ENCODE measurements around the gene TEX50.
"Not testable (repeated sequence)": the region's sequence is repeated elsewhere in the genome, so short reads cannot be mapped to it uniquely, and the experiment has no call there.

The TEX50 gene, protein sequence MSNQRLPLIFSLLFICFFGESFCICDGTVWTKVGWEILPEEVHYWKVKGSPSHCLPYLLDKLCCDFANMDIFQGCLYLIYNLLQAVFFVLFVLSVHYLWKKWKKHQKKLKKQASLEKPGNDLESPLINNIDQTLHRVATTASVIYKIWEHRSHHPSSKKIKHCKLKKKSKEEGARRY

DNA sequence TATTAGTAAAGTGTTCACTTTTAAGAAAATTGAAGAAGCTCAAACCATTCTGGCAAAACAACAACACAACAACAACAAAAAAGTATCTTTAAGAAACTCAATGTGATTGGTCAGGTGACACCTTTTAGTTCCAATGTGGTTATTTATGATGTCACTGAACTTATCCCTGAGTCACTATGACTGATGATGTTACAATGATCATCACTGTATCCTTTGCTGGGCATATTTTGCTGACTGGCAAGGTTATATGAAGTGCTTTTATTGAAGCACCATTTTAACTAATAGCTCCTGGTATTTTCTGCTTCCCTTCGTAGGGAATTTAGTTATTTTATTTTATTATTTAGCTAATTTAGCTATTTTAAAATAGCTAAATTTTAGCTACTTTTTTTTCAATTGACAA lies at the start of gene TEX50:
TSS of gene TEX50 (plus strand) at position 223 of the 400 bp plus-strand sequence. CDS start 184 bp downstream, outside the sequence.
- no peak for DNase-seq

DNA sequence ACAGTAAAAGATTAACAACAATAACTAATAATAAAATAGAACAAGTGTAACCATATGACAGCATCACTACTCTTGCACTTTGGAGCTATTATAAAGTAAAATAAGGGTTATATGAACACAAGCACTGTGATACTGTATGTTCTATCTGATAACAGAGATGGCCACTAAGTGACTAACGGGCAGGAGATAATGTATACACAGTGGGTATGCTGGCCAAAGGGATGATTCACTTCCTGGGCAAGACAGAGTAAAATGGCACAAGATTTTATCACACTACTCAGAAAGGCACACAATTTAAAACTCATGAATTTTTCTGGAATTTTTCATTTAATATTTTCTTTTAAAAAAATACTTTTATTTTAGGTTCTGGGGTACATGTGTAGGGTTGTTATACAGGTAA lies 44.6 kb upstream of the TEX50 start:
- DNase-seq: no peak

DNA sequence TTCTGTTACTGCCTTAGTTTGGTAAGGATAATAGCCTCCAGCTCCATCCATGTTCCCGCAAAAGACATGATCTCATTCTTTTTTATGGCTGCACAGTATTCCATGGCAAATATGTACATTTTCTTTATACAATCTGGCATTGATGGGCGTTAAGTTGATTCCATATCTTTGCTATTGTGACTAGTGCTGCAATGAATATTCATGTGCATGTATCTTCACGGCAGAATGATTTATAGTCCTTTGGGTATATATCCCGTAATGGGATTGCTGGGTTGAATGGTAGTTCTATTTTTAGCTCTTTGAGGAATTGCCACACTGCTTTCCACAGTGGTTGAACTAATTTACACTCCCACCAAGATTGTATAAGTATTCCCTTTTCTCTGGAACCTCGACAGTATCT lies 44.0 kb upstream of the TEX50 start:
- not testable (repeated sequence) for DNase-seq

DNA sequence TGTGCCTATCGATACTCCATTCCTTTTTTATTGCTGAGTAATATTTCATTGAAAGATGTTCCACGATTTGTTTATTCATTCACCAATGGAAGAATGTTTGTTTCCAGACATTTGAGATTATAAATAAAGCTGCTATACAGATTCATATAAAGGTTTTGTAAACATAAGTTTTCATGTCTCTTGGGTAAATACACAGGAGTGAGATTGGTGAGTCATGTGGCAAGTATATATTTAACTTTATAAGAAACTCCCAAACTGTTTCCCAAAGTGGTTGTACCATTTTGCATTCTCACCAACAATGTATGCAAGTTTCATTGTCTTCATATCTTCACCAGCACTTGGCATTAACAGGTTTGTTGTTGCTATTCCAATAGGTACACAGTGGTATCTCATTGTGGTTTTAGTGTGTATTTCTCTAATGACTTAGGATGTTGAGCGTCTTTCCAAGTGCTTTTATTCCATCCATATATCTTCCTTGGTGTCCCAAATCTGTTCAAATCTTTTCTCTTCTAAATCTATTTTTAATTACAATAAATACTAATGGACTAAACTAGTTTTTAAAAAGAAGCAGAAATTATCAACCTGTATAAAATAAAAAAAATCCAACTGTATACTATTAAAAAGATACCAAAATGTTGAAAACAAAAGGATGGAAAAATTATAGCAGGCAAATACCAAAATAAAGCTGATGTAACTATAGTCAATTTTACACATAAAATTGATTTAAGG lies 38.9 kb upstream of the TEX50 start:
- no peak for DNase-seq

DNA sequence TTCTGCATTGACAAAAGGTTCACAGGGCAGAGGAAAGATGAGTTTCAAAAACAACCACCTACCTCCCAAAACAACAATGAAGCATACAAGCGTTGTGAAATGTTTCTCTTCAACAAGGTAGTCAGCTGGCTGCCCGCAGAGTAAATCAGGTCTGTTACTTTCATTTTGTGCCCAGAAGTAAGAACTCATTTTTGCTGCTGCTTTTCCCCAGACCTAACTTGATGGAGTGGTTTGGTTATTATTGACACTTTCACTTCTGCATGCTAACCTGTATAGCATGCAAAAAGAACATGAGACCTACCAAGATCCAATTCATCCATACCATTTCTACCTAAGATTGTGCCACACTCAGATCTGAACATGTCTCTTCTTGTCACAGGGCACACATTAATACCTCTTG lies 33.5 kb upstream of the TEX50 start:
- no peak for DNase-seq

DNA sequence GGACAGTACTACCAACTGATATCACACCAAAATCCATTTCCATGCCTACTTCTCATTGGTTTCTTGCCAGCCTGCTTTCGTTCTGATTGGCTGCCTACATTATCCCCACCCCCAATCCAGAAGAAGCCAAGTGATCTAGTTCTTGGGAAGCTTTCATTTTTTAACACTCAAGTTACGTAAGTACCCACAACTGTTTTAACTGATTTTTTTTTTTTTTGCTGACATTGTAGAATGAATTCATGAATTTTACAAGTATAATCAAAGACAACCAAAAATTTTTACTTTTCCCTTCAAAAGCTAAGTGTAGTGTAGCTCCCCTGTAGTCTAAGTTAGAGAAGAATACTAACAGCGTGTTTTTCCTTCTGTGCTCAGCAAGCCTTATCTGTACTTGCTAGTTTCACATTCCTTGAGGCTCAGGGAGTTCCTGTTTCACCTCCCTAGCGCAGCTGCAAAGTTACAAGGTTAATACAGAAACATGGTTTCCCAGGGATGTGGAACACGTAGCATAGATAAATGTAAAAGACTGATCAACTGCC lies 32.0 kb upstream of the TEX50 start, which contains the start of gene SLC9C2:
TSS of gene SLC9C2 (minus strand) at position 17 of the 536 bp plus-strand sequence. CDS start 1,296 bp downstream, outside the sequence.
- DNase-seq: no peak

DNA sequence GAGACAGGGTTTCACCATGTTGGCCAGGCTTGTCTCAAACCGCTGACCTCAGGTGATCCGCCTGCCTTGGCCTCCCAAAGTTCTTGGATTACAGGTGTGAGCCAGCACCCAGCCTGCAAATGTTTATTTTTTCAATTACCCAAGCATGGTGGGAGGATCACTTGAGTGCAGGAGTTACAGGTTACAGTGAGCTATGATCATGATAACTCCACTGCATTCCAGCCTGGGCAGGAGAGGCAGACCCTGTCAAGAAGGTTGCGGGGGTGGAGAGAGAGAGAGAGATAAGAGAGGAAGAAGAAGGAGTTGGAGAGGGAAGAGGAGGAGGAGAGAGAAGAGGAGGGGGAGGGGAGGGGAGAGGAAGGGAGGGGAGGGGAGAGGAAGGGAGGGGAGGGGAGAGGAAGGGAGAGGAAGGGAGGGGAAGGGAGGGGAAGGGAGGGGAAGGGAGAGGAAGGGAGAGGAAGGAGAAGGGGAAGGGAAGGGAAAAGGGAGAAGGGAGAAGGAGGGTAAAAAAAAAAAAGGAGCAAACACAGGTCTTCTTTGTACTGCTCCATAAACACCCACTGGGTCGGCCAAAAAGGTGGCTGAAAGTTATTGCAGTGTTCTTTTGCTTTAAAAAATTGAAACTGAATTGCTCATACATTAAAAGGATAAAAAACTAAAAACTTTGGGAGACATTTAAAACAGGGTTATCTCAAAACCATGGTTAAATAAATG lies 26.5 kb upstream of the TEX50 start:
- DNase-seq: no peak

DNA sequence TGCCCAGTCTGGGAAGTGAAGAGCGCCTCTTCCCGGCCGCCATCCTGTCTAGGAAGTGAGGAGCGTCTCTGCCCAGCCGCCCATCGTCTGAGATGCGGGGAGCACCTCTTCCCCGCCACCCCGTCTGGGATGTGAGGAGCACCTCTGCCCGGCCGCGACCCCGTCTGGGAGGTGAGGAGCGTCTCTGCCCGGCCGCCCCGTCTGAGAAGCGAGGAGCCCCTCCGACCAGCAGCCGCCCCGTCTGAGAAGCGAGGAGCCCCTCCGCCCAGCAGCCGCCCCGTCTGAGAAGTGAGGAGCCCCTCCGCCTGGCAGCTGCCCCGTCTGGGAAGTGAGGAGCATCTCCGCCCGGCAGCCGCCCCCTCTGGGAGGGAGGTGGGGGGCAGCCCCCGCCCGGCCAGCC lies 22.1 kb upstream of the TEX50 start:
- DNase-seq: not testable (repeated sequence)

DNA sequence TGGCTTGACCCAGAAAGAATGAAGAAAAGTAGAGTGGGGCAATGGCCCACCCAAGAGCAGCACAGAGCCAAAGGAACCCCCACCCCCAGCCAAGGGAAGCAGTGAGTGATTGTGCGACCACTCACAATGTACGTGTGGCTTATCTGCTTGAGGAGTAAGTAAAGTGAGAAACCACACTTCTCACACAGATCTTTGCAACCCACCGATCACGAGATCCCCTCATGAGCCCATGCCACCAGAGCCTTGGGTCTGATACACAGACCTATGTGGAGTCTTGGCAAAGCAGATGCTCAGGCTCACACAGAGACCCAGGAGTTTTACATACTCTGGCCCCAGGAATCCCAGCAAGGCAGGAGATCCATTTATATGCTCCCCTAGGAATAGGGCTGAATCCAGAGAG lies 18.3 kb upstream of the TEX50 start:
- no peak for DNase-seq

DNA sequence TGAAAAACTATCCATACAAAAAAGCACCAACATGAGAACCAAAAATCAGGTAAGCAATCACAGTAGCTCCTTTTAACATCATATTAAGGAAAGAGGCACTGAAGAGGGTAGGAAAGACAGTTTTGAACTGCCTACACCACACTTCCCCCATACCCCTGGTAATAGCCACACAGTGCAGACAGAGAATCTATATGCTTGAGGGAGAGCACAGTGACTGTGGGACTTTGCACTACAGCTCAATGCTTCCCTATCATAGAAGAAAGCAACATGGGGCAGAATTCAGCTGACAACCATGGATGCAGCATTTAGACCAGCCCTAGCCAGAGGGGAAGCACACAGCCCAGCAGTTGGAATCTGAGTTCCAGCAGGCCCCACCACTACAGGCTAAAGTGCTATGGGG lies 7.9 kb upstream of the TEX50 start:
- DNase-seq: no peak

DNA sequence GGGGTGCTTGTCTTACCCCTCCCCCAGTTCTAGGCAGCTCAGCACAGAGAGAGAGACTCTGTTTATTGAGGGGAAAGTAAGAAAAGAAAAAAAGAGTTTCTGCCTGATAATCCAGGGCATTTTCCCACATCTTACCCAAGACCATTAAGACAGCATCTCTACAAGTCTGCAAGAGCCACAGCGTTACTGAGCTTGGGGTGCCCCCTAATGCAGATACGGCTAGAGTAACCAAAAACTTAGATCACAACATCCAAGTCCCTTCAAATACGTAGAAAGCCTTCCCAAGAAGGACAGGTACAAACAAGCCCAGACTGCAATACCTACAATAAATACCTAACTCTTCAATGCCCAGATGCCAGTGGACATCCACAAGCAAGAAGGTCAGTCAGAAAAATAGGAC lies 6.2 kb upstream of the TEX50 start:
- no peak for DNase-seq

DNA sequence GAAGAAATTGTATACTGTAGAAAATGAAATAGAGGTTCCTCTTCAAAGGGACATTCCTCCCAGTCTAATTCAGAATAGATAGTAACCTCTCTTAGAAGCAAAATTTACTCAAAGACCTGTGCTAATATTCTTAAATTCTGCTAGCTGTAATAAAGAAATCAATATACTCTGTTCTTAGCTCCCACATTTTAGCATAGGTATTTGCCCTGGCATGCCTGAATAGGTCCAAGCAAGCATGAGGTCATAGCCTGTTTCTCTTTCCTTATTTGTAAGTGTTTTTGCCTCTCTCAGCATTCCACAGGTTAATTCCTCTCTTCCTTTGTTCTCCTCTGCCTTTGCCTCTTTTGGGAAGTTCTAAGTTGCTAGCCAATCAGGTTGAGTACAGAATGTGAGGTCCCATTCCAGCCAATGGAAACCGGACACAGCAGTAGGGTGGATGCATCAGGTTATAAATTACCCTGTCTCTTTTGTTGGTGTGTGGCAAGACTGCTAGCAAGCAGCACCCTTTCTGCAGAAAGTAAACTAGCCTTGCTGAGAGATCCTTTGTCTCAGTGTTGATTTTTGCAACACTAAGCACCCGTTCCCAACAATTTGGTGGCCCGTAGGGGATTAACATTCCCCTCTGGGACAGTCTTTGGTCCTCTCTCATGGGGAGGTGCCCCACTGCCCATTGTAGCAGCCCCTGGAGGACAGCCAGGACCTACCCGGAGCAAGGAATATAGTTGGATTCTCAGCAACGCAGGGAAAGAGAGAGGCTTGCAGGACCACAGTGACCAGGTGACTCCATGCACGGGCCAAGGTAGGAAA lies 2.3 kb downstream of the TEX50 start:
- not testable (repeated sequence) for DNase-seq

DNA sequence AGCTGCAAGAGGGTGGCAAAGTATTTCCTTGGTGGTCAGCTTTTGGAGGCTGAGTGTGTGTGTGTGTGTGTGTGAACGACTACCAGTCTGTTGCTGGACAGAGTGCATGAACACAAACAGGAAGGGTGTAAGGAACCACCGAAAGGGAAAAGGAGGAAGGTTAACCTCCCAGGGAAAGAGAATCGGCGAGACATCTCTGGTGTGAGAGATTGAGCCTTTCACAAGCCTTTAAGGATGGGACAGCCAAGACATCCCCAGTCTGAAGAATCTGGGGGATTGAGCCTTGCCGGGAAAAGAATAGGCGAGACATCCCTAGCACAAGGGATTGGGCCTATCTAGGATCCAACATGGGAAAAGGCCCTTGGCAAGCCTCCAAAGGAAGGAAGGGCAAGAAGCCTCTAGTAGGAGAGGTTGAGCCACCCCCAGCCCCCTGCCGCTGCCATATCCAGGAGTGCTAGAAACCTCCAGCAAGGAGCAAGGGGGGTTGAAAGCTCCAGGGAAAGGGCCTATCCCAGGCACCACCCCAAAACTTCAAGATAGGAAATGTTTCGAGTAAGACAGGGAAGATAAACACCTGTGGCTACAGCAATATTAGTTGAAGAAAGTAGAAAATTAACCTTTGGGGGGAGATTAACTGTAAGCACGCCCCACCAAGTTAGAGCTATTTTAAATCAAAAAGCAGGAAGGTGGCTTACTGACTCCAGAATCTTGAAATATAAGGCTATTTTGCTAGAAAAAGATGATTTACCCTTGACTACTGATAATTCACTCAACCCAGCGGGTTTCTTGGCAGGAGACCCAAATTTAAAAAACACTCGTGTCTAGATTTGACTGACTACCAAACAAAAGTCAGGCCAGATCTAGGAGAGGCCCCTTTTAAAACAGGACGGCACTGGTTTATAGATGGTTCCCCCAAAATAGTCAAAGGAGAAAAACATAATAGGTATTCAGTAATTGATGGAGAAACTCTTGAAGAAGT lies 3.2 kb downstream of the TEX50 start:
- DNase-seq: no peak

DNA sequence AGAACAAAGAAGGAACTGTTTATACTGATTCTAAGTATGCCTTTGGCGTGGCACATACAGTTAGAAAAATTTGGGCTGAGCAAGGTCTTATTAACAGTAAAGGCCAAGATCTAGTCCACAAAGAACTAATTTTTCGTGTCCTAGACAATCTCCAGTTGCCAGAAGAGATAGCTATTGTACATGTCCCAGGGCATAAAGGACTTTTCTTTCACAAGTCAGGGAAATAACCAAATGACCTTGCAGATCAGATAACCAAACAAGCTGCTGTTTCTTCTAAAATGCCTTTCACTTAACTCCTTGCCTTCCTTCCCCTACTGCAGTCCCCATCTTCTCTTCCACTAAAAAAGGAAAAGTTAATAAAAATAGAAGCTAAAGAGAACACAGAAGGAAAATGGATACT lies 4.0 kb downstream of the TEX50 start:
- DNase-seq: no peak

DNA sequence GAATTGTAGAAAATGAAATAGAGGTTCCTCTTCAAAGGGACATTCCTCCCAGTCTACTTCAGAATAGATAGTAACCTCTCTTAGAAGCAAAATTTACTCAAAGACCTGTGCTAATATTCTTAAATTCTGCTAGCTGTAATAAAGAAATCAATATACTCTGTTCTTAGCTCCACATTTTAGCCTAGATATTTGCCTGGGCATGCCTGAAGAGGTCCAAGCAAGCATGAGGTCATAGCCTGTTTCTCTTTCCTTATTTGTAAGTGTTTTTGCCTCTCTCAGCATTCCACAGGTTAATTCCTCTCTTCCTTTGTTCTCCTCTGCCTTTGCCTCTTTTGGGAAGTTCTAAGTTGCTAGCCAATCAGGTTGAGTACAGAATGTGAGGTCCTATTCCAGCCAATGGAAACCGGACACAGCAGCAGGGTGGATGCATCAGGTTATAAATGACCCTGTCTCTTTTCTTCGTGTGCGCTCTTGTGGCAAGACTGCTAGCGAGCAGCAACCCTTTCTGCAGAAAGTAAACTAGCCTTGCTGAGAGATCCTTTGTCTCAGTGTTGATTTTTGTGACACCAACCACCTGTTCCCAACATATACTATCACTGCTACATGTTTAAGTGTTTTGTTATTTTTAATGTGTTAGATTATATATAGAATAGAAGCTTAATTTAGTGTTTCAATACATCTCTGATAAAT lies 7.5 kb downstream of the TEX50 start:
- DNase-seq: not testable (repeated sequence)

DNA sequence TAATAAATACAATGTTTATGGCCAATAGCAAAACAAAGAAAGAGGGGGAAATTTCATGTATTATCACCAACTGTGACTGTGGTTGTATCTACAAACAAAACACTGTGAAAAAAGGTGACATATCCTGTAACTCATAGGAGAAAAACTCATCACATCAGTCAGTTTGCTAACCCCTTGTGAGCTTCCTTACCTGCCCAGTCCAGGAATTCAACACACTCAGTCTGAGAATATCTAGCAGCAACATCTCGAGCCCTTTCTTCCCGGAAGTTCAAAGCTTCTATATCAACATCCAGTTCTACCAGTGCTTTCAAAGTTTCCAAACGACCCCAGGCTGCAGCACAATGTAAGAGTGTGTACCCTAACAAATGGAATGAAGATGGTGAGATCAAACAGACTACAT lies 11.5 kb downstream of the TEX50 start:
- DNase-seq: no peak

DNA sequence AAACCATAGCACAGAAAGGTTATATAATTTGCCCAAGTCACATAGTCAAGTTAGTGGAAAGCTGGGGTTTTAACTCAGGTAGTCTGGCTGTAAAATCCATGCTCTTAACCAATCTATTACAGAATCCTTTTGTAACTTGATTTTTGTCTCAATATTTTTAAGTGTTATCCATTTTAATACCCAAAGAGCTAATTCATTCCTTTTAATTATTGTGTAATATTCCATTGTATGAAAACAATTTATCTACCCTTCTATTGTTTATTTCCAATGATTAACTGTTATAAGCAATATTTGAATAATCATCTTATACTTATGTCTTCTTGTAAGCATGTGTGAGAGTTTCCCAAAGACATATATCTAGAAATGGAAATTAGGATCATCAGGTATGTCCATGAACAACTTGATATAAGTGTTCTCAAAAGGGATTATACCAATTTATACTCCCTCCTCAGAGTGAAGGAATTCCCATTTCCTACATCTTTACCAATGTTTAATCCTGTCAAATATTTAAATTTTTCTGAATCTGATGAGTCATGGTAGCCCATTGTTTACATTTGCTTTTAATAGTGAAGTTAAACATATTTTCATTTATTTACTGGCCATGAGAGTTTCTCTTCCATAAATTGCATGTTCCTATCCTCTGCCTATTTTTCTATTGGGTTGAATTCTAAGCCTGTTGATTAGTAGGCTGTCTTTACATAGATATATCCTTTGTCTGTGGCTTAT lies 13.9 kb downstream of the TEX50 start:
- no peak for DNase-seq

DNA sequence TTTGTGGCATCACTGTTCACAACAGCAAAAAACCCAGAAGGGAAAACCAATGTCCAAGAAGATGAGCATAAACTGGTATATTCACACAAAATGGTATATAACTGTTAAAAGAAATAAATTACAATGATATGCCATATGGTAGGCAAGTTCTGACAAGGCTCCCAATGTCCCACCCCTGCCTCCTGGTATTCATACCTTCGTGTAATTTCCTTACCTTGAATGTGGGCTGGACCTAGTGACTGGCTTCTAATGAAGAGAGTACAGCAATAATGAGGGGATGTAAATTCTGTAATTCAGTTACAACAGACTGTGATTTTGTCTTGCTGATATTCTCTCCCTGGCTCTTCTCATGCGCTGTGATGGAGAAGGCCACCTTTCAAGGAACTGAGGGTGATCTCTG lies 25.2 kb downstream of the TEX50 start:
- no peak for DNase-seq

DNA sequence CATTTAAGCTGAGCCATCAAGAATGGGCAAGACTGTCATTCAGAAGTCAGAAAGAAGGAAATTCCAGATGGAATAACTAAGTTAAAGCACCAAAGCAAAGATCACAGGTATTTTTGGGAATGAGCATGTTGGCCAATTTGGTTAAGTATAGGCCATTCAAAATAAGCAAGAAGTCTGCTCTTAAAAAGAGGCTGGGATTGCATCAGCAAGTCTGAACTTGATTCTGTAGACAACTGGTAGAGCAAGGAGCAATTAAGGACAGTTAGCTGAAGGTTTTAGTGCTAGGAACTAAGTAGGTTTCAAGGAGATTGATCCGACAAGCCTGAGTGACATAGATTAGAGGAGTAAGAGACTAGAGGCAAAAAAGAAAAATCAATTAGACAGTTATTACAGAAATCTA lies 26.1 kb downstream of the TEX50 start:
- DNase-seq: no peak

DNA sequence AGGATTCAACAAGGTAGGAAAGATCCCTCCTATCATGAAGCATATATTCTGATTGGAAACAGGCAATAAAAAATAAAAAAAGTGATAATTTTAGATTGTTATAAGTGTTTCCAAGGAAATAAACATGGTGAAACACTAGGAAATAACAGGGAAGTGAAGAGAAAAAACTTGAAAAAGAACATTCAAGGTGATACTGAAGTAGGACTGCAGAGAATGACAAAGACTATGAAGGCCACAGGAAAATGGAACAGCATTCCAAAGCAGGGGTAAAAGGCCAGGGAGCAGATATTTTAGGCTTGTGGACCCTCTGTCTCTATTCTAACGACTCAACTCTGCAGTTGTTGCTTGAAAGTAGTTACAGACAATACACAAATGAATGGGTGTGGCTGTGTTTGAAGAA lies 26.6 kb downstream of the TEX50 start:
- DNase-seq: no peak

Measured in NCI-H1105 (cell line).